Osteocyte (in vitro differentiated cells): Measurements from ENCODE around the gene KRT6C. TPM values are rescaled to one million over a fixed set of nuclear protein-coding genes. Genes with fewer than 3 reads are reported as not detected.

Source experiments
- DNase-seq: peaks from one replicate; pipeline ENCODE4 v3.0.0; 2021; ENCODE audit warnings: mixed read lengths; ENCODE audit not compliant: unreplicated experiment; ENCODE audit errors: extremely low spot score
- H3K27ac Mint-ChIP-seq: one replicate; pipeline ENCODE4 v1.8.0; 2021; ENCODE audit warnings: mild to moderate bottlenecking, mixed read lengths; ENCODE audit not compliant: unreplicated experiment
- H3K27me3 Mint-ChIP-seq: one replicate; pipeline ENCODE4 v1.8.0; 2021; ENCODE audit warnings: mixed read lengths; ENCODE audit not compliant: unreplicated experiment
- H3K36me3 Mint-ChIP-seq: one replicate; pipeline ENCODE4 v1.8.0; 2021; ENCODE audit warnings: mixed read lengths; ENCODE audit not compliant: unreplicated experiment
- H3K4me1 Mint-ChIP-seq: one replicate; pipeline ENCODE4 v1.8.0; 2021; ENCODE audit warnings: mixed read lengths; ENCODE audit not compliant: unreplicated experiment
- H3K4me3 Mint-ChIP-seq: one replicate; pipeline ENCODE4 v1.8.0; 2021; ENCODE audit warnings: mild to moderate bottlenecking, moderate library complexity, mixed read lengths; ENCODE audit not compliant: unreplicated experiment
- H3K9me3 Mint-ChIP-seq: one replicate; pipeline ENCODE4 v1.8.0; 2021; ENCODE audit warnings: mixed read lengths; ENCODE audit not compliant: unreplicated experiment
- CTCF ChIP-seq: fragments of 200-600 bp; sonication (generic); IDR thresholded peaks from 2 replicates; pipeline ENCODE4 v1.5.0; 2021; ENCODE audit warnings: antibody characterized with exemption, mild to moderate bottlenecking, moderate library complexity
- total RNA-seq: library from RNA; stranded (reverse); gene quantifications from 2 replicates; pipeline ENCODE4 v1.2.1, GENCODE V29; 2021

Gene KRT6C
- total RNA-seq, 1 donor from 2014 or later, result not detected

- DNase-seq, result peak; percentile 78
- Mint-ChIP-seq H3K4me1 (peaks cover 3% of the 10 kb centered on the region), H3K36me3 (no peaks in the 10 kb centered on the region), H3K9me3 (no peaks in the 10 kb centered on the region), H3K4me3 (no peak within 1 kb of the TSS), H3K27me3 (peaks cover 48% of the 10 kb centered on the region), H3K27ac (no peak within 1 kb of the TSS)
- no peak for TF ChIP-seq CTCF
Observed at GRCh38 chr12:52519826-52520662, 46.4 kb upstream of the KRT6C start, which contains the start of gene KRT5. Gene KRT5 (minus strand): TSS chr12:52520394. CDS start chr12:52520296, 98 bp downstream.

GRCh38 chr12:52519387-52519703 is 45.7 kb upstream of the KRT6C start:
- no peak for DNase-seq
- Mint-ChIP-seq H3K27me3 (peaks cover 47% of the 10 kb centered on the region), H3K4me1 (peaks cover 3% of the 10 kb centered on the region), H3K4me3 (no peak overlapping the region), H3K9me3 (no peaks in the 10 kb centered on the region), H3K36me3 (no peaks in the 10 kb centered on the region), H3K27ac (no peak overlapping the region)
- TF ChIP-seq CTCF, result no peak

GRCh38 chr12:52518574-52519386 is 45.2 kb upstream of the KRT6C start:
- Mint-ChIP-seq H3K4me1 (peaks cover 3% of the 10 kb centered on the region), H3K4me3 (no peak overlapping the region), H3K9me3 (no peaks in the 10 kb centered on the region), H3K27ac (no peak overlapping the region), H3K36me3 (no peaks in the 10 kb centered on the region), H3K27me3 (peaks cover 52% of the 10 kb centered on the region)
- DNase-seq, result peak; percentile 71
- TF ChIP-seq CTCF, result no peak

- no peak overlapping the region for H3K27ac Mint-ChIP-seq
- H3K27me3 Mint-ChIP-seq, result peaks cover 61% of the 10 kb centered on the region
- TF ChIP-seq CTCF, result no peak
- peak; percentile 56 for DNase-seq
- H3K4me1 Mint-ChIP-seq, result peaks cover 3% of the 10 kb centered on the region
- H3K4me3 Mint-ChIP-seq, result no peak overlapping the region
- H3K9me3 Mint-ChIP-seq, result no peaks in the 10 kb centered on the region
- no peaks in the 10 kb centered on the region for H3K36me3 Mint-ChIP-seq
Observed at GRCh38 chr12:52517888-52518287, 44.3 kb upstream of the KRT6C start.
